ENCODE measurements around the gene CST3.
"Not testable (repeated sequence)": the region's sequence is repeated elsewhere in the genome, so short reads cannot be mapped to it uniquely, and the experiment has no call there.

DNA sequence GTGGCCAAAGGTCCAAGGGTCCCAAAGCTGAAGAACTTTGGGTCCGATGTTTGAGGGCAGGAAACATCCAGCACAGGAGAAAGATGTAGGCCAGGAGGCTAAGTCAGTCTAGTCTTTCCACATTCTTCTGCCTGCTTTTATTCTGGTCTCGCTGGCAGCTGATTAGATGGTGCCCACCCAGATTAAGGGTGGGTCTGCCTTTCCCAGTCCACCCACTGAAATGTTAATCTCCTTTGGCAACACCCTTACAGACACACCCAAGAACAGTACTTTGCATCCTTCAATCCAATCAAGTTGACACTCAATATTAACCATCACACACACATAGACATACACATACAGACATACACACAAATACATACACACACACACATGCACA lies 21.8 kb upstream of the CST3 start:
- not testable (repeated sequence) for TF ChIP-seq POLR2AphosphoS5 (IDR thresholded peaks at IDR 0.05)
- TF ChIP-seq, protein P1, sequence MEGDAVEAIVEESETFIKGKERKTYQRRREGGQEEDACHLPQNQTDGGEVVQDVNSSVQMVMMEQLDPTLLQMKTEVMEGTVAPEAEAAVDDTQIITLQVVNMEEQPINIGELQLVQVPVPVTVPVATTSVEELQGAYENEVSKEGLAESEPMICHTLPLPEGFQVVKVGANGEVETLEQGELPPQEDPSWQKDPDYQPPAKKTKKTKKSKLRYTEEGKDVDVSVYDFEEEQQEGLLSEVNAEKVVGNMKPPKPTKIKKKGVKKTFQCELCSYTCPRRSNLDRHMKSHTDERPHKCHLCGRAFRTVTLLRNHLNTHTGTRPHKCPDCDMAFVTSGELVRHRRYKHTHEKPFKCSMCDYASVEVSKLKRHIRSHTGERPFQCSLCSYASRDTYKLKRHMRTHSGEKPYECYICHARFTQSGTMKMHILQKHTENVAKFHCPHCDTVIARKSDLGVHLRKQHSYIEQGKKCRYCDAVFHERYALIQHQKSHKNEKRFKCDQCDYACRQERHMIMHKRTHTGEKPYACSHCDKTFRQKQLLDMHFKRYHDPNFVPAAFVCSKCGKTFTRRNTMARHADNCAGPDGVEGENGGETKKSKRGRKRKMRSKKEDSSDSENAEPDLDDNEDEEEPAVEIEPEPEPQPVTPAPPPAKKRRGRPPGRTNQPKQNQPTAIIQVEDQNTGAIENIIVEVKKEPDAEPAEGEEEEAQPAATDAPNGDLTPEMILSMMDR (IDR thresholded peaks at IDR 0.05), result not testable (repeated sequence)
